Measurements from ENCODE around the gene FNBP1L. TPM values are rescaled to one million over a fixed set of nuclear protein-coding genes. Genes with fewer than 3 reads are reported as not detected.
A peak's percentile ranks its signal among the peaks of the same experiment; 100 is the strongest.
"Not testable (repeated sequence)": the region's sequence is repeated elsewhere in the genome, so short reads cannot be mapped to it uniquely, and the experiment has no call there.

FNBP1L gene
- total RNA-seq, 1 donor from 2014 or later: 107 TPM

- H3K27me3 Mint-ChIP-seq (ENCODE audit: unreplicated experiment): peaks cover 6% of the 10 kb centered on the region
- DNase-seq (ENCODE audit: low spot score): no peak
- H3K9me3 Mint-ChIP-seq (ENCODE audit: unreplicated experiment): no peaks in the 10 kb centered on the region
- H3K4me3 Mint-ChIP-seq (ENCODE audit: unreplicated experiment): peak overlapping the region; percentile 65
- H3K27ac Mint-ChIP-seq (ENCODE audit: unreplicated experiment): peak overlapping the region; percentile 12
- no peak for TF ChIP-seq CTCF (IDR thresholded peaks at IDR 0.05; ENCODE audit: unreplicated experiment)
- peaks cover 39% of the 10 kb centered on the region for H3K4me1 Mint-ChIP-seq (ENCODE audit: unreplicated experiment)
- peaks cover 34% of the 10 kb centered on the region for H3K36me3 Mint-ChIP-seq (ENCODE audit: low read depth, unreplicated experiment)
Measured at GRCh38 chr1:93588206-93588605, 140.3 kb downstream of the FNBP1L start.

GRCh38 chr1:93588955-93589354 lies 141.0 kb downstream of the FNBP1L start:
- H3K27ac Mint-ChIP-seq (ENCODE audit: unreplicated experiment): peak overlapping the region; percentile 7
- no peaks in the 10 kb centered on the region for H3K9me3 Mint-ChIP-seq (ENCODE audit: unreplicated experiment)
- peak overlapping the region; percentile 56 for H3K4me3 Mint-ChIP-seq (ENCODE audit: unreplicated experiment)
- peaks cover 39% of the 10 kb centered on the region for H3K4me1 Mint-ChIP-seq (ENCODE audit: unreplicated experiment)
- TF ChIP-seq CTCF (IDR thresholded peaks at IDR 0.05; ENCODE audit: unreplicated experiment): no peak
- H3K27me3 Mint-ChIP-seq (ENCODE audit: unreplicated experiment): peaks cover 6% of the 10 kb centered on the region
- no peak for DNase-seq (ENCODE audit: low spot score)
- peaks cover 30% of the 10 kb centered on the region for H3K36me3 Mint-ChIP-seq (ENCODE audit: low read depth, unreplicated experiment)

- H3K27ac Mint-ChIP-seq (ENCODE audit: unreplicated experiment); H3K4me3 Mint-ChIP-seq (ENCODE audit: unreplicated experiment); H3K27me3 Mint-ChIP-seq (ENCODE audit: unreplicated experiment); DNase-seq (ENCODE audit: low spot score); H3K9me3 Mint-ChIP-seq (ENCODE audit: unreplicated experiment): not testable (repeated sequence)
- Mint-ChIP-seq H3K4me1 (ENCODE audit: unreplicated experiment) (peaks cover 42% of the 10 kb centered on the region), H3K36me3 (ENCODE audit: low read depth, unreplicated experiment) (peaks cover 29% of the 10 kb centered on the region)
Measured at GRCh38 chr1:93591291-93591675, 143.4 kb downstream of the FNBP1L start.

GRCh38 chr1:93591676-93592550 lies 144.0 kb downstream of the FNBP1L start:
- Mint-ChIP-seq H3K27me3 (ENCODE audit: unreplicated experiment) (peaks cover 6% of the 10 kb centered on the region), H3K4me1 (ENCODE audit: unreplicated experiment) (peaks cover 42% of the 10 kb centered on the region), H3K36me3 (ENCODE audit: low read depth, unreplicated experiment) (peaks cover 28% of the 10 kb centered on the region), H3K9me3 (ENCODE audit: unreplicated experiment) (no peaks in the 10 kb centered on the region), H3K4me3 (ENCODE audit: unreplicated experiment) (no peak overlapping the region), H3K27ac (ENCODE audit: unreplicated experiment) (no peak overlapping the region)
- DNase-seq (ENCODE audit: low spot score): no peak
- TF ChIP-seq CTCF (IDR thresholded peaks at IDR 0.05; ENCODE audit: unreplicated experiment): no peak

- Mint-ChIP-seq H3K36me3 (ENCODE audit: low read depth, unreplicated experiment) (peaks cover 24% of the 10 kb centered on the region), H3K4me3 (ENCODE audit: unreplicated experiment) (no peak overlapping the region), H3K9me3 (ENCODE audit: unreplicated experiment) (no peaks in the 10 kb centered on the region), H3K4me1 (ENCODE audit: unreplicated experiment) (peaks cover 44% of the 10 kb centered on the region), H3K27me3 (ENCODE audit: unreplicated experiment) (peaks cover 10% of the 10 kb centered on the region), H3K27ac (ENCODE audit: unreplicated experiment) (no peak overlapping the region)
- DNase-seq (ENCODE audit: low spot score): no peak
- TF ChIP-seq CTCF (IDR thresholded peaks at IDR 0.05; ENCODE audit: unreplicated experiment): no peak
Measured at GRCh38 chr1:93592551-93592949, 144.6 kb downstream of the FNBP1L start.

Data from endothelial cell (in vitro differentiated cells).